ENCODE results near the gene BEST2.
"Not testable (repeated sequence)": the region's sequence is repeated elsewhere in the genome, so short reads cannot be mapped to it uniquely, and the experiment has no call there.

Gene BEST2

GRCh38 chr19:12751635-12752034 is at the start of gene BEST2:
BEST2 (plus strand) TSS chr19:12751791; CDS start chr19:12752593, 802 bp downstream.
- no peak for DNase-seq

- peak; percentile 58 for DNase-seq
These were observed 48.5 kb upstream of the BEST2 start for GRCh38 chr19:12703046-12703445.

GRCh38 chr19:12705169-12705568 is 46.4 kb upstream of the BEST2 start:
- no peak for DNase-seq

- no peak for DNase-seq
These were observed 45.8 kb upstream of the BEST2 start for GRCh38 chr19:12705654-12706331.

GRCh38 chr19:12706332-12706718 is 45.3 kb upstream of the BEST2 start:
- DNase-seq: no peak

GRCh38 chr19:12708641-12709040 is 43.0 kb upstream of the BEST2 start:
- DNase-seq: no peak

- DNase-seq: no peak
These were observed 40.4 kb upstream of the BEST2 start for GRCh38 chr19:12711187-12711586.

GRCh38 chr19:12712077-12712476 is 39.5 kb upstream of the BEST2 start:
- DNase-seq: not testable (repeated sequence)

GRCh38 chr19:12713304-12713703 is 38.3 kb upstream of the BEST2 start:
- not testable (repeated sequence) for DNase-seq

- DNase-seq: no peak
These were observed 36.5 kb upstream of the BEST2 start for GRCh38 chr19:12715102-12715501.

GRCh38 chr19:12715929-12716328 is 35.7 kb upstream of the BEST2 start:
- DNase-seq: no peak

GRCh38 chr19:12720296-12720695 is 31.3 kb upstream of the BEST2 start:
- no peak for DNase-seq

GRCh38 chr19:12720851-12721655 is 30.5 kb upstream of the BEST2 start:
- no peak for DNase-seq

- DNase-seq: peak; percentile 84
These were observed 29.7 kb upstream of the BEST2 start for GRCh38 chr19:12721656-12722565.

- peak; percentile 100 for DNase-seq
These were observed 28.8 kb upstream of the BEST2 start for GRCh38 chr19:12722566-12723380.

GRCh38 chr19:12723381-12723640 is 28.3 kb upstream of the BEST2 start:
- DNase-seq: no peak

- peak; percentile 70 for DNase-seq
These were observed 27.8 kb upstream of the BEST2 start, which contains the start of gene TNPO2 for GRCh38 chr19:12723641-12724426. TNPO2 (minus strand) TSS chr19:12723932; CDS start chr19:12720977, 2,955 bp downstream.

- not testable (repeated sequence) for DNase-seq
These were observed 26.0 kb upstream of the BEST2 start for GRCh38 chr19:12725612-12726011.

- no peak for DNase-seq
These were observed 24.6 kb upstream of the BEST2 start for GRCh38 chr19:12726988-12727316.

- no peak for DNase-seq
These were observed 23.7 kb upstream of the BEST2 start for GRCh38 chr19:12727745-12728433.

- DNase-seq: no peak
These were observed 21.5 kb upstream of the BEST2 start for GRCh38 chr19:12730064-12730463.
